Measurements from ENCODE around the gene CENPV. TPM values are rescaled to one million over a fixed set of nuclear protein-coding genes. Genes with fewer than 3 reads are reported as not detected.

CENPV gene
- total and polyA plus RNA-seq, 2 experiments from 2014 or later, result 40.4 to 52.4 TPM

DNA sequence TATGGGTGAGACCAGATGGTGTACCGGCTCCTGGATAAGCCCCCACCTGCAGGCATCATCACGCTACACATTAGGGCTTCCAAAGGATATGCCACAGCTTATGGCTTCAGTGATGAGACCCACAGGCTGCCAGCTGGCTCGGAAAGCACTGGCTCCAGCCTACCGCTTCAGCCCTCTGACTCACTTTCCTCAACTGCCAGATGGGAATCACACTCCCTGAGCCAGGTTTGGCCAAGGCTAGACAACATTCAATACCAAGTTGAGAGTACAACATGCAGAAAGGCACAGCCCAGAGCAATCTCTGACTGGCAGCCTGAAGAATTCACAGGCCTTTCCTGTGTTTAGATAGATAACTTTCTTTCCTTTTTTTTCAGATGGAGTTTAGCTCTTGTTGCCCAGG is 10.3 kb downstream of the CENPV start:
- Histone ChIP-seq H3K36me3 (replicated peaks; ENCODE audit: insufficient read depth, low read depth) (no peaks in the 10 kb centered on the region), H2AFZ (no peak overlapping the region), H3K79me2 (no peaks in the 10 kb centered on the region), H3K27ac (no peak overlapping the region), H3K9me3 (ENCODE audit: low read depth) (no peaks in the 10 kb centered on the region), H3K4me3 (no peak overlapping the region), H3K27me3 (no peaks in the 10 kb centered on the region), H3K9me2 (replicated peaks; ENCODE audit: insufficient read depth) (no peaks in the 10 kb centered on the region), H3K4me1 (ENCODE audit: insufficient read depth) (peaks cover 6% of the 10 kb centered on the region), H4K20me1 (ENCODE audit: insufficient read depth, poor library complexity, severe bottlenecking) (no peaks in the 10 kb centered on the region), H3K4me2 (no peak overlapping the region)
- TF ChIP-seq EZH2 (IDR thresholded peaks at IDR 0.05; ENCODE audit: borderline replicate concordance) (no peak), EZH2phosphoT487 (IDR thresholded peaks at IDR 0.05; ENCODE audit: low read depth, severe bottlenecking, unreplicated experiment) (no peak)
- TF ChIP-seq, protein P1, sequence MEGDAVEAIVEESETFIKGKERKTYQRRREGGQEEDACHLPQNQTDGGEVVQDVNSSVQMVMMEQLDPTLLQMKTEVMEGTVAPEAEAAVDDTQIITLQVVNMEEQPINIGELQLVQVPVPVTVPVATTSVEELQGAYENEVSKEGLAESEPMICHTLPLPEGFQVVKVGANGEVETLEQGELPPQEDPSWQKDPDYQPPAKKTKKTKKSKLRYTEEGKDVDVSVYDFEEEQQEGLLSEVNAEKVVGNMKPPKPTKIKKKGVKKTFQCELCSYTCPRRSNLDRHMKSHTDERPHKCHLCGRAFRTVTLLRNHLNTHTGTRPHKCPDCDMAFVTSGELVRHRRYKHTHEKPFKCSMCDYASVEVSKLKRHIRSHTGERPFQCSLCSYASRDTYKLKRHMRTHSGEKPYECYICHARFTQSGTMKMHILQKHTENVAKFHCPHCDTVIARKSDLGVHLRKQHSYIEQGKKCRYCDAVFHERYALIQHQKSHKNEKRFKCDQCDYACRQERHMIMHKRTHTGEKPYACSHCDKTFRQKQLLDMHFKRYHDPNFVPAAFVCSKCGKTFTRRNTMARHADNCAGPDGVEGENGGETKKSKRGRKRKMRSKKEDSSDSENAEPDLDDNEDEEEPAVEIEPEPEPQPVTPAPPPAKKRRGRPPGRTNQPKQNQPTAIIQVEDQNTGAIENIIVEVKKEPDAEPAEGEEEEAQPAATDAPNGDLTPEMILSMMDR (IDR thresholded peaks at IDR 0.05; ENCODE audit: poor library complexity), result no peak
- 93% methylated on average over 4 of the region's 4 CpGs for whole genome bisulfite sequencing (ENCODE audit: low lambda C conversion rate, missing lambda C conversion rate)
- DNase-seq (ENCODE audit: low spot score), result no peak

- no peaks in the 10 kb centered on the region for H3K9me3 ChIP-seq (ENCODE audit: low read depth)
- H3K27ac ChIP-seq, result peak overlapping the region; percentile 51
- H3K27me3 ChIP-seq, result no peaks in the 10 kb centered on the region
- no peak for TF ChIP-seq EZH2phosphoT487 (IDR thresholded peaks at IDR 0.05; ENCODE audit: low read depth, severe bottlenecking, unreplicated experiment)
- TF ChIP-seq EZH2 (IDR thresholded peaks at IDR 0.05; ENCODE audit: borderline replicate concordance), result no peak
- TF ChIP-seq, protein P1 (IDR thresholded peaks at IDR 0.05; ENCODE audit: poor library complexity), result no peak
- H4K20me1 ChIP-seq (ENCODE audit: insufficient read depth, poor library complexity, severe bottlenecking), result no peaks in the 10 kb centered on the region
- H3K4me3 ChIP-seq, result no peak overlapping the region
- 50% methylated on average over 1 of the region's 1 CpG for WGBS (ENCODE audit: low lambda C conversion rate, missing lambda C conversion rate)
- DNase-seq (ENCODE audit: low spot score), result no peak
- no peaks in the 10 kb centered on the region for H3K79me2 ChIP-seq
- no peaks in the 10 kb centered on the region for H3K9me2 ChIP-seq (replicated peaks; ENCODE audit: insufficient read depth)
- no peak overlapping the region for H3K4me2 ChIP-seq
- peaks cover 6% of the 10 kb centered on the region for H3K4me1 ChIP-seq (ENCODE audit: insufficient read depth)
- no peaks in the 10 kb centered on the region for H3K36me3 ChIP-seq (replicated peaks; ENCODE audit: insufficient read depth, low read depth)
- H2AFZ ChIP-seq, result no peak overlapping the region
Observed at GRCh38 chr17:16339959-16340358, 13.3 kb downstream of the CENPV start.

- Histone ChIP-seq H3K79me2 (no peaks in the 10 kb centered on the region), H3K4me1 (ENCODE audit: insufficient read depth) (peaks cover 6% of the 10 kb centered on the region), H3K27me3 (no peaks in the 10 kb centered on the region), H3K27ac (peak overlapping the region; percentile 51), H2AFZ (no peak overlapping the region), H3K36me3 (replicated peaks; ENCODE audit: insufficient read depth, low read depth) (no peaks in the 10 kb centered on the region), H3K4me3 (no peak overlapping the region), H3K4me2 (no peak overlapping the region), H3K9me3 (ENCODE audit: low read depth) (no peaks in the 10 kb centered on the region), H4K20me1 (ENCODE audit: insufficient read depth, poor library complexity, severe bottlenecking) (no peaks in the 10 kb centered on the region), H3K9me2 (replicated peaks; ENCODE audit: insufficient read depth) (no peaks in the 10 kb centered on the region)
- 100% methylated on average over 1 of the region's 1 CpG for WGBS (ENCODE audit: low lambda C conversion rate, missing lambda C conversion rate)
- no peak for DNase-seq (ENCODE audit: low spot score)
- TF ChIP-seq EZH2phosphoT487 (IDR thresholded peaks at IDR 0.05; ENCODE audit: low read depth, severe bottlenecking, unreplicated experiment) (no peak), EZH2 (IDR thresholded peaks at IDR 0.05; ENCODE audit: borderline replicate concordance) (no peak)
- TF ChIP-seq, protein P1 (IDR thresholded peaks at IDR 0.05; ENCODE audit: poor library complexity), result no peak
Observed at GRCh38 chr17:16339402-16339801, 13.9 kb downstream of the CENPV start.

- Histone ChIP-seq H3K27me3 (no peaks in the 10 kb centered on the region), H2AFZ (no peak overlapping the region), H3K9me3 (ENCODE audit: low read depth) (no peaks in the 10 kb centered on the region), H3K4me1 (ENCODE audit: insufficient read depth) (peaks cover 6% of the 10 kb centered on the region), H3K79me2 (no peaks in the 10 kb centered on the region), H4K20me1 (ENCODE audit: insufficient read depth, poor library complexity, severe bottlenecking) (no peaks in the 10 kb centered on the region), H3K4me3 (no peak overlapping the region), H3K36me3 (replicated peaks; ENCODE audit: insufficient read depth, low read depth) (no peaks in the 10 kb centered on the region), H3K27ac (no peak overlapping the region), H3K9me2 (replicated peaks; ENCODE audit: insufficient read depth) (no peaks in the 10 kb centered on the region), H3K4me2 (no peak overlapping the region)
- no peak for TF ChIP-seq EZH2 (IDR thresholded peaks at IDR 0.05; ENCODE audit: borderline replicate concordance)
- no peak for TF ChIP-seq EZH2phosphoT487 (IDR thresholded peaks at IDR 0.05; ENCODE audit: low read depth, severe bottlenecking, unreplicated experiment)
- TF ChIP-seq, protein P1 (IDR thresholded peaks at IDR 0.05; ENCODE audit: poor library complexity), result no peak
- 96% methylated on average over 3 of the region's 3 CpGs for WGBS (ENCODE audit: low lambda C conversion rate, missing lambda C conversion rate)
- no peak for DNase-seq (ENCODE audit: low spot score)
Observed at GRCh38 chr17:16338391-16338790, 14.9 kb downstream of the CENPV start.
